Endodermal cell (in vitro differentiated cells): ENCODE data around the gene CYP4B1. TPM values are rescaled to one million over a fixed set of nuclear protein-coding genes. Genes with fewer than 3 reads are reported as not detected.

ENCODE experiments used
- DNase-seq: peaks from one replicate; pipeline ENCODE4 v3.0.0-alpha.2; 2017
- H3K27ac ChIP-seq: 2 replicates; pipeline ENCODE4 v1.5.1; 2013; ENCODE audit warnings: mild to moderate bottlenecking, low read depth, low read length, moderate library complexity
- H3K27me3 ChIP-seq: 2 replicates; pipeline ENCODE4 v1.6.1; 2013; ENCODE audit warnings: mild to moderate bottlenecking, low read length, moderate library complexity; ENCODE audit not compliant: insufficient read depth, control insufficient read depth, poor library complexity, severe bottlenecking
- H3K36me3 ChIP-seq: 2 replicates; pipeline ENCODE4 v1.7.0; 2013; ENCODE audit warnings: mild to moderate bottlenecking, low read length, moderate library complexity; ENCODE audit not compliant: control insufficient read depth, insufficient read depth
- H3K4me1 ChIP-seq: one replicate; pipeline ENCODE4 v1.7.0; 2013; ENCODE audit warnings: low read length; ENCODE audit not compliant: control insufficient read depth, insufficient read depth
- H3K4me3 ChIP-seq: 2 replicates; pipeline ENCODE4 v1.5.1; 2013; ENCODE audit warnings: mild to moderate bottlenecking, low read length, moderate library complexity
- H3K9ac ChIP-seq: 2 replicates; pipeline ENCODE4 v1.6.1; 2013; ENCODE audit warnings: mild to moderate bottlenecking, low read length, moderate library complexity; ENCODE audit not compliant: poor library complexity, severe bottlenecking; ENCODE audit errors: extremely low read depth
- H3K9me3 ChIP-seq: 2 replicates; pipeline ENCODE4 v1.6.1; 2013; ENCODE audit warnings: mild to moderate bottlenecking, low read length, moderate library complexity; ENCODE audit not compliant: control insufficient read depth
- H3K27ac Mint-ChIP-seq: 2 replicates; pipeline ENCODE4 v1.8.0; 2020; ENCODE audit warnings: mixed read lengths
- H3K27me3 Mint-ChIP-seq: 2 replicates; pipeline ENCODE4 v1.8.0; 2021; ENCODE audit warnings: mild to moderate bottlenecking, mixed read lengths; ENCODE audit not compliant: insufficient read depth
- H3K36me3 Mint-ChIP-seq: 2 replicates; pipeline ENCODE4 v1.8.0; 2020; ENCODE audit warnings: low read depth, mixed read lengths
- H3K4me1 Mint-ChIP-seq: 2 replicates; pipeline ENCODE4 v1.8.0; 2020; ENCODE audit warnings: mixed read lengths
- H3K4me3 Mint-ChIP-seq: 2 replicates; pipeline ENCODE4 v1.8.0; 2020; ENCODE audit warnings: mild to moderate bottlenecking, moderate library complexity, mixed read lengths
- H3K9me3 Mint-ChIP-seq: 2 replicates; pipeline ENCODE4 v1.8.0; 2020; ENCODE audit warnings: mild to moderate bottlenecking, mixed read lengths
- CTCF ChIP-seq: fragments of 200-600 bp; sonication (generic); conservative IDR thresholded peaks from 2 replicates; pipeline ENCODE4 v1.5.0; 2021; ENCODE audit warnings: antibody characterized with exemption, mild to moderate bottlenecking
- whole genome bisulfite sequencing, 2 experiments: methylation state at CpG; one replicate each; pipeline versions ENCODE4 v1.1.5 to v1.1.7; 2013; ENCODE audit warnings: missing lambda C conversion rate in 2 of 2, mixed read lengths in 1 of 2; ENCODE audit not compliant: insufficient coverage in 1 of 2, insufficient read length in 1 of 2; 5-methylcytosine and 5-hydroxymethylcytosine counted together
- total RNA-seq, 2 donors: library from RNA; stranded (reverse); fragmentation: NEBNext Ultra II Directional in 1 of 2; extraction: Animal tissue kit (Norgen Biotek cat#: 25700) in 1 of 2; gene quantifications; 2 replicates in 1 of 2; 3 replicates in 1 of 2; pipeline ENCODE4 v1.2.1, GENCODE V29; 2021

Gene CYP4B1
- total RNA-seq, 2 donors from 2014 or later, result 0.92 to 2.0 TPM

- H3K9me3 Mint-ChIP-seq, result no peaks in the 10 kb centered on the region
- H3K36me3 Mint-ChIP-seq, result no peaks in the 10 kb centered on the region
- H3K4me3 Mint-ChIP-seq, result no peak overlapping the region
- no peak for DNase-seq
- H3K27me3 ChIP-seq, result peaks cover 11% of the 10 kb centered on the region
- H3K36me3 ChIP-seq, result no peaks in the 10 kb centered on the region
- peaks cover 16% of the 10 kb centered on the region for H3K4me1 Mint-ChIP-seq
- no peak overlapping the region for H3K9ac ChIP-seq
- TF ChIP-seq CTCF, result no peak
- peaks cover 12% of the 10 kb centered on the region for H3K9me3 ChIP-seq
- H3K4me3 ChIP-seq, result no peak overlapping the region
- peaks cover 28% of the 10 kb centered on the region for H3K27me3 Mint-ChIP-seq
- no peak overlapping the region for H3K27ac Mint-ChIP-seq
- no peak overlapping the region for H3K27ac ChIP-seq
- peaks cover 10% of the 10 kb centered on the region for H3K4me1 ChIP-seq
These were observed 37.1 kb upstream of the CYP4B1 start for GRCh38 chr1:46761740-46762139.

GRCh38 chr1:46764402-46764801 is 34.4 kb upstream of the CYP4B1 start:
- H3K36me3 Mint-ChIP-seq, result no peaks in the 10 kb centered on the region
- no peak overlapping the region for H3K4me3 ChIP-seq
- H3K27ac ChIP-seq, result no peak overlapping the region
- H3K9me3 ChIP-seq, result peaks cover 36% of the 10 kb centered on the region
- DNase-seq, result no peak
- H3K4me1 Mint-ChIP-seq, result peaks cover 5% of the 10 kb centered on the region
- H3K27ac Mint-ChIP-seq, result no peak overlapping the region
- H3K9ac ChIP-seq, result no peak overlapping the region
- H3K4me1 ChIP-seq, result no peaks in the 10 kb centered on the region
- peaks cover 11% of the 10 kb centered on the region for H3K27me3 ChIP-seq
- H3K4me3 Mint-ChIP-seq, result no peak overlapping the region
- TF ChIP-seq CTCF, result no peak
- 71 to 89% methylated on average over 2 of the region's 2 CpGs for WGBS, 2 experiments
- no peaks in the 10 kb centered on the region for H3K36me3 ChIP-seq
- H3K9me3 Mint-ChIP-seq, result peaks cover 20% of the 10 kb centered on the region
- peaks cover 30% of the 10 kb centered on the region for H3K27me3 Mint-ChIP-seq

- Histone ChIP-seq H3K9me3 (peaks cover 64% of the 10 kb centered on the region), H3K9ac (no peak overlapping the region), H3K36me3 (no peaks in the 10 kb centered on the region), H3K27ac (no peak overlapping the region), H3K27me3 (peaks cover 5% of the 10 kb centered on the region), H3K4me1 (no peaks in the 10 kb centered on the region), H3K4me3 (peak overlapping the region; percentile 46)
- Mint-ChIP-seq H3K4me1 (peaks cover 5% of the 10 kb centered on the region), H3K27ac (peak overlapping the region; percentile 50), H3K36me3 (no peaks in the 10 kb centered on the region), H3K4me3 (no peak overlapping the region), H3K27me3 (peaks cover 25% of the 10 kb centered on the region), H3K9me3 (peaks cover 53% of the 10 kb centered on the region)
- no peak for TF ChIP-seq CTCF
- 78 to 93% methylated on average over 2 to 4 of the region's 4 CpGs for WGBS, 2 experiments
- DNase-seq, result no peak
These were observed 31.1 kb upstream of the CYP4B1 start for GRCh38 chr1:46767649-46768282.
